Stimulated activated CD8-positive, alpha-beta memory T cell treated with anti-CD3 and anti-CD28 coated beads, Interleukin-7, amount 100 ng/mL, for 4 hours (primary cell): Measurements from ENCODE around the gene CLEC11A.
"Not testable (repeated sequence)": the region's sequence is repeated elsewhere in the genome, so short reads cannot be mapped to it uniquely, and the experiment has no call there.

ENCODE experiments used
- DNase-seq, 2 donors: peaks; one replicate each; pipeline ENCODE4 v3.0.0-alpha.2; 2020; ENCODE audit warnings: low read depth in 2 of 2

Gene CLEC11A

DNA sequence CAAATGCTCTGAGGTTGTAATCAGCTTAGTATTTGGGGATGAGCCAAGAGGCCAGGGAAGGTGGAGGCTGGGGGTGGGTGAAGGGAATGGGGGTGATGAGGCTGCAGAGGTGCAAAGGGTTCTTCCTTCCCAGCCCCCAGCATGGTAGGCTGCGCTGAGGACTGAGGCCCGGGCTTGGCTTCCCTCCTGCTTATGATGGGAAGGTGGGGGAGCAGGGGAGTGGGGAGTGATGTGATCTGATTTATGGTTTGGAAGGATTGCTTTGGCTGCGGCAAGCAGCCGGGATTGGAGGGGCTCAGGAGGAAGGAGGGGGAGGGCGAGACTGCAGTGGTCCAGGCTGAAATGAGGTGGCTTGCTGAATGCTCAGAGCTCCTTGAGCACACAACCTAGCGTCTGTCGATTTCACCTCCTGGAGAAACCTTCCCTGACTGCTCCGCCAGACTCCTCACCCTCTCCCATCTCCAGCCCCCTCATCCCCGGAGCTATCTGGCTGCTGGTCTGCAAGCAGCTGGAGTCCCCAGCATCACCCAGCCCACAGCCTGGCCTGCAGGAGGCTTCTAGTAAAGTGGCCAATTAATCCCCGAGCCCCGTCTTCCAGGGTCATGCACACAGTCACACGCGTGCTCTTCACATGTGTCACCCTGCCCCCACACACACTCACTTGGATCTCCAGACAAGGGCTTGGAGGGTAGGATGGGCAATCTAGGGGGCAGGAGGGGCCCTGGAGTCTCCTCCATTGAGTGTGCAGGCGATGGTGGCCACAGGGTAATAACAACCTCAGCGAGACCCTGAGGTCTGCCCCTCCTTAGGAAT, 757 bp upstream of the CLEC11A start:
- DNase-seq: no peak

DNA sequence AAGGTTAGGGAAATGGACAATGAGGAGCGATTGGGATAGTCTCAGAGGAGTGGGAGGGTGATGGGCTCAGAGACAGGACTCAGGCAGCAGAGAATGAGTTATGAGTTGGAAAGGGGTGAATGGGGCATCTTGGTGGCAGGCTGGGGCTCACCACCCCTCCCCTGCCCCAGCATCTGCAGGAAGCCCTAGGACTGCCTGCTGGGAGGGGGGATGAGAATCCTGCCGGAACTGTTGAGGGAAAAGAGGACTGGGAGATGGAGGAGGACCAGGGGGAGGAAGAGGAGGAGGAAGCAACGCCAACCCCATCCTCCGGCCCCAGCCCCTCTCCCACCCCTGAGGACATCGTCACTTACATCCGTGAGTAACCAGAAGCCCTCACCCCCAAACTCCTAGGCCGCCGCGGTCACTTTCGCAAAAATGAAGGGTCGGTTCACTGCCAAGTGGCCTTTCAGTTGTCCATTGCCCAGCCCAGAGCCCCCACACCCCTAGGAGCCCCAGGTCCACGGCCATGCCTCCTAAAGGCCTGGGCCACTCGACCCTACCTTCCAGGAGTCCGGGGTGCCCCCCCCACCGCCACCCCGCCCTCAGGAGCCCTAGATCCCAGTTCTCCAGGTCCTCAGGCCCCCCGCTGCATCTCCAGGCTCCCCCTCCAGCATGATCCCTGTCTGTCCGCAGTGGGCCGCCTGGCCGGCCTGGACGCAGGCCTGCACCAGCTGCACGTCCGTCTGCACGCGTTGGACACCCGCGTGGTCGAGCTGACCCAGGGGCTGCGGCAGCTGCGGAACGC, 764 bp downstream of the CLEC11A start:
- DNase-seq: no peak

DNA sequence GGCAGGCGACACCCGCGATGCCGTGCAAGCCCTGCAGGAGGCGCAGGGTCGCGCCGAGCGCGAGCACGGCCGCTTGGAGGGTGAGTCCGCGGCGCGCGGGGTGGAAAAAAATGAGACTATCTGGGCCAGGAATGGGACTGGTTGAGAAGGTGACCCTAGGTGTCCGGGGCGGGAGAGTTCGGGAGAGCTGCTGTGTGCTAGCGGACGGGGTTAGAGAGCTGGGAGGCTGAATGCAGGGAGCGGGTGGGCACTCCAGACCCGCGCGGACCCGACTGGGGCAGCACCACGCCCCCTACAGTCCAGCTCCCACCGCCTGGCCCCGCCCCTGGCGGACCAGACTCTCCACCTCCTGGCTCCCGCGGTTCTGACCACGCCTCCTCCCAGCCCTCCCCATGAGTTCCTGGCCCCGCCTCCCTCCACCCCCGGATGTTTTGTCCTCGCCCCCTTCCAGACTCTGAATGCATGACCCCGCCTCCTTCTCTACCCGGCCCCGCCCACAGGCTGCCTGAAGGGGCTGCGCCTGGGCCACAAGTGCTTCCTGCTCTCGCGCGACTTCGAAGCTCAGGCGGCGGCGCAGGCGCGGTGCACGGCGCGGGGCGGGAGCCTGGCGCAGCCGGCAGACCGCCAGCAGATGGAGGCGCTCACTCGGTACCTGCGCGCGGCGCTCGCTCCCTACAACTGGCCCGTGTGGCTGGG, 1.5 kb downstream of the CLEC11A start:
- DNase-seq: peak; percentile 94 to 95

DNA sequence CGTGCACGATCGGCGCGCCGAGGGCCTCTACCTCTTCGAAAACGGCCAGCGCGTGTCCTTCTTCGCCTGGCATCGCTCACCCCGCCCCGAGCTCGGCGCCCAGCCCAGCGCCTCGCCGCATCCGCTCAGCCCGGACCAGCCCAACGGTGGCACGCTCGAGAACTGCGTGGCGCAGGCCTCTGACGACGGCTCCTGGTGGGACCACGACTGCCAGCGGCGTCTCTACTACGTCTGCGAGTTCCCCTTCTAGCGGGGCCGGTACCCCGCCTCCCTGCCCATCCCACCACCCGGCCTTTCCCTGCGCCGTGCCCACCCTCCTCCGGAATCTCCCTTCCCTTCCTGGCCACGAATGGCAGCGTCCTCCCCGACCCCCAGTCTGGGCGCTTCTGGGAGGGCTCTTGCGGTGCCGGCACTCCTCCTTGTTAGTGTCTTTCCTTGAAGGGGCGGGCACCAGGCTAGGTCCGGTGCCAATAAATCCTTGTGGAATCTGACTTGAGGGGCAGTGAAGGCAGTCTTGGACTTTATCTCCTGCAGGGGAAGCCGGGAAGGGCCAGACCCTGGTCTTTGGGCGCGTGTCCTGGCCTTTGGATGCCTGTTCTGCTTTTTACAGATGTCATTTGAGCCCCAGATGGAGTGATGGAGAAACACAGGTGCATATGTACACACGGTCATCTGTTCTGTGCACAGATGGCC, 2.2 kb downstream of the CLEC11A start:
- DNase-seq: no peak

DNA sequence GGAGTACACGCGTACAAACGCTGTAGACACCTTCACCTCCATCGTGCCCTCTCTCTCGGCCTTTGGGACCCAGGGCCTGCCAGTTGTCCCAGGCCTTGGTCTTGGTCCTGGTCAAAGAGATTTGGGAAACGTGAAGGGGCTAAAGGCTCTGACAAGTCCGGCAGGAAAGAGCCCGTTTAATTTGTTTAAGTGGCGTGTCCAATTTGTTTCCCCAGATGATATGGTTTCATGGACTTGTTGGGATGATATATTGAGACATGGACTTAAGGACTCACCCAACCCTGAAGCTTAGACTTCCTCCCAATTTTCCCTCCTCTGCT, 2.7 kb downstream of the CLEC11A start:
- no peak for DNase-seq

DNA sequence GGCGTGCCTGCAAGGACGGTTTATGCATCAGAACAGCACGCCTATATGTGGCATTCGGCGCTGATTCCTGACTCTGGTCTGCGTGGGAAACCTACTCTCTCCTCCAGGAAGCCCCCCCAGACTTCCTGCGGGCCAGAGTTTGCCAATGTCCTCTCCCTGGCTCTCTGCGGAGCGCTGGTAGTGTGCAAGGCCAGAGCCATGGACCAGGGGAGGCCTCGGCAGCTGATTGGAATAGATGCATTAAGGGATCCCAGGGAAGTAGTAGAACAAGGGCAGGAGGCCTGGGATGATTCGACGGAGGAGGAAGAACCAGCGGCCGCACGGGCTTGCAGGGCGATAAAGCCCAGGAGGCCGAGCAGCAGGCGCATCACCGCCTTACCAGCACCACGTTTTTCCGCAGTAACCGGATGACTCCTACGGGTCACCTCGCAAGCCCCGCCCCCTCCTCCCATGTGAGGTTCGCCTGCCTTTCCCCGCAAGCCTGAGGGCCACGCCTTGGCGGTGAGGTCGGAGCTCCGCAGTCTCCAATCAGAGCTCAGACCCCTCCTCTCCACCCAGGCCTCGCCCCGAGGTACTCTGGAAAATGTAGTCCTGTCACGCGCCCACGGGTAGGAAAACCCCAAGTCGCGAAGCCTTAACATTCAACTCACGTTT, 5.0 kb downstream of the CLEC11A start:
- peak; percentile 80 to 85 for DNase-seq

DNA sequence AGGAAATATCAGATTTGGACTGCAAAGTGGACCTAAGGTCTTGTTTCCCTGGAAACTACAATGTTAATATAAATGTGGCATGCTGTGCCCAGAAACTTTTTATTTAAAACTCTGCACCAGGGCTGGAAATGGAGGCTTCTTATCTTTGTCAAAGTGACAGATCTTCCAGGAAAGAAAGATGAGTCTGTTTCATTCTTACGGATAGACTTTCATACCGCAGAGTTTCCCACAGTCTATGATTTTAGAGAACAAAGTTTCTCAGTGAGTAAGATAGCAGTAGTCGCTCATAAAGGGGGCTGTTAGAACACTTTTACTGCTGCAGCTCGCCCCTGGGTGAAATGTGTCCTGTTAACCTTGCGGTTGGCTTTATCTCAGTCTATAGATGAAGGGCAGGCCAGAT, 6.7 kb downstream of the CLEC11A start:
- DNase-seq: no peak

DNA sequence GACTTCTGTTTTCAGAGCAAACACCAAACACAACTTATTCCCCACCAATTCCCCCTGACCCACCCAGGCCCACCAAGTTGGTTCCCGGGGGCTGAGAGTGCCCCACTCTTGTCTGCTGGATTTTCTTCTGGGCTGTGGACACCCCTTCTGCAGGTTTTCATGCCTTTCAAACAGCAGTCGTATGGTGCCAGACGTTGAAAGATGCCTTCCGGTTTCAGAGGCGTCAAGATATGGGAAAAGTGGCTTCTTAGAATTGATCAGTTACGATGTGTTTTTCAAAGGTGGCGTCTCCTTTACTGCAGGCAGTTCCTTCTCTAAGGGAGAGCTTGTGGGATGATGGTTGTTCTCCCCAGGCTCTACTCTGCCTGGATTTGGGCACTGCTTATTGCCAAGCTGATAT, 12.7 kb downstream of the CLEC11A start:
- no peak for DNase-seq

DNA sequence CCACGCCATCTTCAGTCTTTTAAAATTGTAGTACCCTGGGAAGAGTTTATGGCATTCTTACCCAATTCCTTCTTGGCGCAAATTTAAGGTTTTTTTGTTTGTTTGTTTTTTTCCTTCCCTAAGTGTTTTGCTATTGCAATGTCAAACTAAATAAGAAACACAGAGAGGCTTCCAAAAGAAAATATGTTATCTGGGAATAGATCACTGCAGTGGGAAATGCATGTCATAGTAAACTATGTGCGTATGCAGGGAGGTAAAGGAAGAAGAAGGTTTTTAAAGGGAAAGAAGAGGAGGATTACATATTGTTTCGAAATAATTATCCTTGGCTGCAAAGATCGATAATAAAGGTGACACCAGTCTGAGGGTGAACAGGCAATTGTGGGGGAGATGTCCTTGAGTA, 13.2 kb downstream of the CLEC11A start:
- DNase-seq: no peak

DNA sequence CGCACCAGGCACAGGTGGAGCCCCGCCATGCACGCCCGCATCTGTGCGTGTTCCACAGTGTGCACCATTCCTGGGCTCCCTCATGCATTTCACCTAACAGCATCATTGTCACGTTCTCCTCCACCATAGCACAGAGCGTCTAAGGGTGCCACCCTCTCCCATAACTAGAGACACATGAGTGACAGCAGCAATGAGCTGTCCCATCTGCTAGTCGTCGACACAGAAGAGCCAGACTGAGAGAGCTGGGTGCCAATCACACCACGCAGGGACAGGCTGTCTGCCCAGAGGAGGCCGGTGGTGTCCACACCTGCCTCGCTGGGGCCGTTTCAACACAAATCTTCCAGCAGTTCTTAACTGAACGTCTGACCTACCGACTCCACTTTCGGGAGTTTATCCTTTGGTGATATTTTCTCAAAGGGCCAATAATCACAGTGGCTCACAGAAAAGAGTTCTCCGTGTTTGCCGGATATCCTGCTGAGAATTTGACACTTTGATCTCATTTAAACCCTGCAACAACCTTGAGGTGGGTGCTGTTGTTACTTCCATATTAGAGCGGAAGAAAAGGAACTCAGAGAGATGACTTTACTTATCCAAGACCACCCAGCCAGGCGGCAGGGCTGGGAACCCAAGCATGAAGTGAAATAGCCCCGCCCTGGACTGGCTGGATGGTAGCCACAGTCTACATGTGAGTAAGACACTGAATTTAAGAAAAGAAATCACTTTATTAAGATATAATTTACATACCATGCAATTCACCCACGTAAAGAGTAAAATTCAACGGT, 16.2 kb downstream of the CLEC11A start:
- DNase-seq: no peak

DNA sequence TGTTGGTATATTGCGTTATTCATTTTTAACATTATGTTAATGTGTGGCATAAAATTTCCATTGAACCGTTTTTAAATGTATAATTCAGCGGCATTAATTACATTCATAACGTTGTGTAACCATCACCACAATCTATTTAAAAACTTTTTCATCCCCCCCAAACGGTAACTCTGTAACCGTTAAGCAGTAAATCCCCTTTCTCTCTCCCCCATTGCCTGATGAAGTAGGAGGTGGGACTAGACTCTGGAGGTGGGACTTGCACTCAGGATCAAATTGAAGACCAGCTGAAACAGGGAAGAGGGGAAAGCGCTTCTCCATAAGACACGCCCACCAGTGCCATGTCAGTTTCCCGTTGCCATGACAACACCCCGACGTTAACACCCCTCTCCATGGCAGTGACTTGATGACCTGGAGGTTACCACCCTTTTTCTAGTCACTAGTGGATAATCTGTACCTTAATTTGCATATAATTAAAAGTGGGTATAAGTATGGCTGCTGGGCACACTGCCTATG, 16.8 kb downstream of the CLEC11A start:
- DNase-seq: no peak

DNA sequence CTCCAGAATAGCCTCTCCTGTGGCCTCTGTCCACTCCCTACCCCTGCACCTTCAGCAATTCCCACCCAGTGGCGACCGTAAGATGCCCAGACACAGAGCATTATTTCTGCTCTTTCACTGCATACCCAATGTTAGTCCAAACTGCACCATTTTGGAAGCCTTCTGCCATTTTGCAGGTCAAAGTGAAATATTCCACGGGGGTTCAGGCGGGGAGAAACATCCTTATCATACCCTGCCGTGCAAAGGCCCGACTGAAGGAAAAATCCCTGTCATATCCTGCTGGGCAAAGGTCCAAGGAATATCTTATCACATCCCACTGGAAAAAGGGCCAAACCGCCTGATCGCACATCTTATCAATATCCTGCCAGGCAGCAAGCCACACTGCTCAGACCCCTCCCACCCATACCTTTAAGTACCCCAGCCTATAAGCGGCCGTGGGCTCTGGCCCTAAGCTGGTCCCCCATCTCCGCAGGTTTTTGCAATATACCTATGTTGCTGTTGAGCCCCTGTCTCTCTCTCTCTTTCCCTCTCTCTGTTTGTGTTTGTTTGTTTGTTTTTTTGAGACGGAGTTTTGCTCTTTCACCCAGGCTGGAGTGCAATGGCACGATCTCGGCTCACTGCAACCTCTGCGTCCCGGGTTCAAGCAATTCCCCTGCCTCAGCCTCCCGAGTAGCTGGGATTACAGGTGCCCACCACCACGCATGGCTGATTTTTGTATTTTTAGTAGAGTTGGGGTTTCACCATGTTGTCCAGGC, 18.2 kb downstream of the CLEC11A start:
- no peak for DNase-seq

DNA sequence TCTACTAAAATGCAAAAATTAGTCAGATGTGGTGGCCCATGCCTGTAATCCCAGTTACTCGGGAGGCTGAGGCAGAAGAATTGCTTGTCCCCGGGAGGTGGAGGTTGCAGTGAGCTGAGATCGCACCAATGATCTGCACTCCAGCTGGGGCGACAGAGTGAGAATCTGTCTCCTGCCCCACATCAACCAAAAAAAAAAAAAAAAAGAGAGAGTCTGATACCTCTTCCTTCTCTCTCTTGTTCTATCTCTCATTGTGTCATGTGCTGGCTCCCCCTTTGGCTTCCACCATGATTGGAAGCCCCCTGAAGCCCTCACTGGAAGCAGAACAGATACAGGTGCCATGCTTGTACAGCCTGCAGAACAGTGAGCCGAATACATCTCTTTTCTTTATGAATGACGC, 20.4 kb downstream of the CLEC11A start:
- DNase-seq: no peak

DNA sequence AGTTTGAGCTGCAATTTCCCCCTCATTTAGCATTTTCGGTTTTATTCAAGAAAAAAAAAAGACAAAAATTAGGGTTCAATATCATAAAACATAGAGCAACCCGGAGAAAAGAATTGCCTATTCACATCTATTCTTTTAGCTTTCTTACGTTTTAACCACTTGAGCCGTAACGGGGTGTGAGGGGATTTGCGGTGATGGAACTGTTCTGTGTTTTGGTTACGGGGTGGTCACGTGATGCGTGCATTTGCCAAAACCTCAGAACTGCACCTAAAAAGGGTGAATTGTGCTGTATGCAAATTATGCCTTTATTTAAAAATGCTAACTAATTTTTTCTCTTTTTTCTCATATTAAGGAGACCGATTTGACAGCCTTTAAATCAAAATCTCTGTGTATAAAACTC, 22.1 kb downstream of the CLEC11A start:
- DNase-seq: no peak

DNA sequence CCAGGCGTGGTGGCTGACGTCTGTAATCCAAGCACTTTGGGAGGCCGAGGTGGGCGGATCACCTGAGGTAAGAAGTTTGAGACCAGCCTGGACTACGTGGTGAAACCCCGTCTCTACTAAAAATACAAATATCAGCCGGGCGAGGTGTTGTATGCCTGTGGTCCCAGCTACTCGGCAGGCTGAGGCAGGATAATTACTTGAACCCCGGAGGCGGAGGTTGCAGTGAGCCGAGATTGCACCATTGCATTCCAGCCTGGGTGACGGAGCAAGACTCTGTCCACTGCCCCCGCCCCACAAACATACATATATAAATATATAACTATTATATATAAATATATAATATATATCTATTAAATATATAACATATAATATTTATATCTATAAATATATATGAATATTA, 24.0 kb downstream of the CLEC11A start:
- not testable (repeated sequence) for DNase-seq

DNA sequence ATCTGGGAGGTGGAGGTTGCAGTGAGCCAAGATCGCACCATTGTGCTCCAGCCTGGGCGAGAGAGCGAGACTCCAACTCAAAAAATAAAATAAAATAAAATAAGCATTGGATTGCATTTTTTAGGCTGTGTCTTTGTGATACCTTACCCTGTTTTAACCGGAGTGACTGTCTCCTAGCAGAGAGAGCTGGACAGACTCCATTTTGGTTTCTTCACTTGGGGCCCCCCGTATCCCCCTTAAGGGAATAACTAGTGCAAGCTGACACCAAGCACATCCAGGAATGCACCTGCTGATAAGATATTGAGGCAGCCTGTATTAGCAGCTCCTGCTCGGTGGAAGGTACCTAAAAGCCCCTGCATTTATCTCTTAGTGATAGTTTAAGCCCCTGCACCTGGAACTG, 26.3 kb downstream of the CLEC11A start:
- no peak for DNase-seq

DNA sequence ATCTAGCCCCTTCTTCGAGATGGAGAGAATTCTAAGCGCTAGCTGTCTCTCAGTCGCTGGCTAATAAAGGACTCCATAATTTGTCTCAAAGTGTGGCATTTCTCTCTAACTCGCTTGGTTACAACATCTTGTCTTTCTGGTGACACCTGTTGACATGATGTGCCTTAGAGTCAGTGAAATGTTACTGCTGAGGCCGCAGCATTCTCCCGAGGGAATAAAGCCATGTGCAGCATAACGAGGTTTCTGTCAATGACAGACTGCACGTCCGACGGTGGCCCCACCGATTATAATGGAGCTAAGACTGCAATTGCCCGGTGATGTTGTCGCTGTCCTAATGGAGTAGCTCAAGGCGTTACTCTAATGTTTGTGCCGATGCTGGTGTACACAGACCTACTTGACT, 26.8 kb downstream of the CLEC11A start:
- no peak for DNase-seq

DNA sequence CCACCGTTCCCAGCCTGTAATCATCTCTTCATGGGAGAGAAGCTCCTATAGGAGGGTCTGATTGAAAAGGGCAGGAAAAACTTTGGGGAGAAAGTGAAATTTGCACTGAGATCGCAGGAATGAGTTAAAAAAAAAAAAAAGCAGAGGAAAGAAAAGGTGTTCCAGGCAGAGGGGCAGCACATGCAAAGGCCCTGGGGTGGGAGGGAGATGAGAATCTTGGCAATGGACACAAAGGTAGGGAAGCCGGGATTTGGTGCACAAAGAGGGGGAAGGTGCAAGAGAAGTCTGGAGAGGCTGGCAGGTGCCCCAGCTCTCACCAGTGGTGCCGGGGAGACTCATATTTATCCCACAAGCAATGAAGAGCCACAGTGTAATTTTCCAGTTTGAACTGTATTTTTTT, 30.7 kb downstream of the CLEC11A start:
- DNase-seq: no peak

DNA sequence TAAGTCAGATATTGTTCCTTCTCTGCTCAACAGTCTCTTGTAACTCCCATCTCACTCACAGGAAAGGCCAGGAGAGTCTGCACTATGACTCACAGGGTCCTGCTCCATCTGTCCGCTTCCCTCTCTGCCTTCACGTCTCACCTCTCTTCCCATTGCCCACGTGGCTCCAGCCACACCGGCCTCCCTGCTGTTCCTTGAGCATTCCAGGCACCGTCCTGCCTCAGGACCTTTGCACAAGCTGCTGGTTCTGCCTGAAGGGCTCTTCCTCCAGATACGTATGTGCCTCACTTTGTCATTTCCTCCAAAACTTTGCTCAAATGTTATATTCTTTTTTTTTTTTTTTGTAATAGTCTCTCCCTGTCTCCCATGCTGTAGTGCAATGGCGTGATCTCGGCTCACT, 33.1 kb downstream of the CLEC11A start:
- not testable (repeated sequence) for DNase-seq

DNA sequence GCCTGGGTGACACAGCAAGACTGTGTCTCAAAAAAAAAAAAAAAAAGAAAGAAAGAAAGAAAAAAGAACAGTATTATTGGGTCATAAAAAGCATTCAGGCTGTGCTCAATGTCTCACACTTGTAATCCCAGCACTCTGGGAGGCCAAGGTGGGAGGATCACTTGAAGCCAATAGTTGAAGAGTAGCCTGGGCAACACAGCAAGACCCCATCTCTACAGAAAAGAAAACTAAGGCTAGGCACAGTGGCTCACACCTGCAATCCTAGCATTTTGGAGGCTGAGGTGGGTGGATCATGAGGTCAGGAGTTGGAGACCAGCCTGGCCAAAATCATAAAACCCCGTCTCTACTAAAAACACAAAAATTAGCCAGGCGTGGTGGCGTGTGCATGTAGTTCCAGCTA, 34.5 kb downstream of the CLEC11A start:
- DNase-seq: not testable (repeated sequence)
